NB4 (cell line): ENCODE data around the gene PEX11B.

Source experiments
- TF ChIP-seq, protein P1 (sequence below): IDR thresholded peaks from one replicate; pipeline ENCODE4 v1.5.1; 2012; ENCODE audit warnings: low read depth, low read length
- TF ChIP-seq, protein P2 (sequence below): IDR thresholded peaks from 2 replicates; pipeline ENCODE4 v1.6.1; 2011; ENCODE audit warnings: low read depth, low read length

DNA sequence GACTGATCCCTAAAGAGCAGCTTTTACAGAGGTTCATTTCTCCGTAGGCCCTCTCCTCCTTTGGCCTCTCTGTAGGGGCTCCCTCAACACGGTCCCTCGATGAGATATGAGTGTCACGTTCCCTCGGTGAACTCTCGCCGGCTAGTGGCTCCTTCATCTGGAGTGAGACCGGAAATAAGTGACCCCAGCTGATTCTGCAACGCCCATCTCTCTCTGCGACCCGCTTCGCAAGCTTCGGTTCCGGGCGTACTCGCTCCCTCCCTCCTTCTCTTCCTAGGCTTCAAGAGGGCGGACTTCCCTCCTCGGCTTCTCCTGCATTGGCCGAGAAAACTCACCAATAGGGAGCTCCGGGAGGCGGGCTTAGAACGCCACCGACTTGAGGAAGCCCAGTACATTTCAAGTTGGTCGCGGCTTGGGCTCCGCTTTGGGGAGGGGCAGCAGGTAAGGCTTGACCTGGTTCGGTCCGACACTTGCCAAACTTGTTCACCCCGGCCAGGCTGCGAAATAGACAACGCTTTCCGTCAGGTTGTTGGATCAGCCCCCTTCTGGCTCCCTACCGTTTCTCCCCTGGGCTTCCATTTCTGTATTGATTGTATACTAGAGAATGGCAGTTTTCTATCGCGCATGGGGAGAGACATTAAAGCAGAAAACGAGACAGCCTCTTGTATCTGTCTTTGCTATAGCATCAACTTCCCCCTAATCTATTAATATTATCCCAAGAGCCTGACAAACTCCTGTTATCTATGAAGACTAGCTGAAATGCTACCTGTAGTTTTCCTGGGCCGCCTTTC, 46.0 kb upstream of the PEX11B start, which contains the start of the genes ANKRD34A and POLR3GL:
- TF ChIP-seq, protein P1, sequence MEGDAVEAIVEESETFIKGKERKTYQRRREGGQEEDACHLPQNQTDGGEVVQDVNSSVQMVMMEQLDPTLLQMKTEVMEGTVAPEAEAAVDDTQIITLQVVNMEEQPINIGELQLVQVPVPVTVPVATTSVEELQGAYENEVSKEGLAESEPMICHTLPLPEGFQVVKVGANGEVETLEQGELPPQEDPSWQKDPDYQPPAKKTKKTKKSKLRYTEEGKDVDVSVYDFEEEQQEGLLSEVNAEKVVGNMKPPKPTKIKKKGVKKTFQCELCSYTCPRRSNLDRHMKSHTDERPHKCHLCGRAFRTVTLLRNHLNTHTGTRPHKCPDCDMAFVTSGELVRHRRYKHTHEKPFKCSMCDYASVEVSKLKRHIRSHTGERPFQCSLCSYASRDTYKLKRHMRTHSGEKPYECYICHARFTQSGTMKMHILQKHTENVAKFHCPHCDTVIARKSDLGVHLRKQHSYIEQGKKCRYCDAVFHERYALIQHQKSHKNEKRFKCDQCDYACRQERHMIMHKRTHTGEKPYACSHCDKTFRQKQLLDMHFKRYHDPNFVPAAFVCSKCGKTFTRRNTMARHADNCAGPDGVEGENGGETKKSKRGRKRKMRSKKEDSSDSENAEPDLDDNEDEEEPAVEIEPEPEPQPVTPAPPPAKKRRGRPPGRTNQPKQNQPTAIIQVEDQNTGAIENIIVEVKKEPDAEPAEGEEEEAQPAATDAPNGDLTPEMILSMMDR = no peak
- TF ChIP-seq, protein P2, sequence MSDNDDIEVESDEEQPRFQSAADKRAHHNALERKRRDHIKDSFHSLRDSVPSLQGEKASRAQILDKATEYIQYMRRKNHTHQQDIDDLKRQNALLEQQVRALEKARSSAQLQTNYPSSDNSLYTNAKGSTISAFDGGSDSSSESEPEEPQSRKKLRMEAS = peak; percentile 37
